RWPE1 (cell line): Measurements from ENCODE around the gene NALF2.

ENCODE experiments used
- CTCF ChIA-PET: fragments of 350-600 bp; sonication (Branson Sonifier 250); formaldehyde crosslinking; extraction: SDS; loops from one replicate; lab custom pipeline; 2021; lab: Yijun Ruan, JAX
- POLR2A ChIA-PET: fragments of 400-600 bp; formaldehyde crosslinking; extraction: SDS; loops from one replicate; lab custom pipeline; 2020; ENCODE audit warnings: antibody characterized with exemption; ENCODE audit not compliant: low non-redundant PET; lab: Yijun Ruan, JAX
- DNase-seq: peaks from one replicate; pipeline ENCODE4 v3.0.0; 2012; ENCODE audit warnings: low spot score
- H3K27ac ChIP-seq: fragments of 450-650 bp; 2 replicates; pipeline ENCODE4 v1.5.1; 2017
- CTCF ChIP-seq: fragments of 450-650 bp; conservative IDR thresholded peaks from 2 replicates; pipeline ENCODE4 v1.5.1; 2017; ENCODE audit warnings: low read depth, mild to moderate bottlenecking

The NALF2 gene

GRCh38 chrX:69503782-69504625 is at the start of gene NALF2:
Gene NALF2 (plus strand): TSS chrX:69504326. CDS start chrX:69505283, 957 bp downstream.
- DNase-seq: peak; percentile 14
- ChIA-PET POLR2A (no interaction called here), CTCF (interaction anchor here (1.2 kb wide), 1 partner anchor 526 kb away, joined by 3 read pairs; no protein-coding TSS in a partner anchor)
- no peak within 1 kb of the TSS for H3K27ac ChIP-seq
- TF ChIP-seq CTCF: no peak

GRCh38 chrX:69457756-69458155 is 46.4 kb upstream of the NALF2 start:
- CTCF ChIA-PET: no interaction called here
- DNase-seq: no peak

GRCh38 chrX:69466546-69466945 is 37.6 kb upstream of the NALF2 start:
- H3K27ac ChIP-seq: no peak overlapping the region
- TF ChIP-seq CTCF: no peak
- ChIA-PET CTCF (no interaction called here), POLR2A (no interaction called here)
- DNase-seq: no peak

More at GRCh38 chrX:69457756-69458155, 46.4 kb upstream of the NALF2 start:
- no peak overlapping the region for H3K27ac ChIP-seq
- TF ChIP-seq CTCF: no peak
- POLR2A ChIA-PET: no interaction called here

- POLR2A ChIA-PET: no interaction called here
- DNase-seq: no peak
- CTCF ChIA-PET: interaction anchor here (0.6 kb wide), 1 partner anchor 23 kb away, joined by 4 read pairs; no protein-coding TSS in a partner anchor
- H3K27ac ChIP-seq: no peak overlapping the region
- TF ChIP-seq CTCF: no peak
These were observed 34.2 kb upstream of the NALF2 start for GRCh38 chrX:69469975-69470374.

GRCh38 chrX:69489625-69490024 is 14.5 kb upstream of the NALF2 start:
- POLR2A ChIA-PET: no interaction called here
- DNase-seq: no peak
- no peak overlapping the region for H3K27ac ChIP-seq
- TF ChIP-seq CTCF: no peak
- CTCF ChIA-PET: no interaction called here

- ChIA-PET POLR2A (interaction anchor here (0.6 kb wide), 1 partner anchor 53 kb away, joined by 3 read pairs; no protein-coding TSS in a partner anchor), CTCF (interaction anchor here (0.6 to 1.0 kb wide), 5 partner anchors 23 to 1252 kb away, joined by 3 to 5 read pairs (median 3); no protein-coding TSS in a partner anchor)
- peak; percentile 29 for TF ChIP-seq CTCF
- DNase-seq: peak; percentile 33
- H3K27ac ChIP-seq: no peak overlapping the region
These were observed 10.9 kb upstream of the NALF2 start for GRCh38 chrX:69493193-69493592.
